Ishikawa (cell line): ENCODE data around the gene PDZD7.

ENCODE experiments used
- CEBPB ChIP-seq: IDR thresholded peaks from 2 replicates; pipeline ENCODE4 v1.6.1; 2012
- CREB1 ChIP-seq: IDR thresholded peaks from 2 replicates; pipeline ENCODE4 v1.6.1; 2012; ENCODE audit warnings: low read depth
- EGR1 ChIP-seq: IDR thresholded peaks from 2 replicates; pipeline ENCODE4 v1.6.1; 2012
- EP300 ChIP-seq: IDR thresholded peaks from 2 replicates; pipeline ENCODE4 v1.6.1; 2012; ENCODE audit warnings: borderline replicate concordance
- FOXM1 ChIP-seq: IDR thresholded peaks from 2 replicates; pipeline ENCODE4 v1.6.1; 2012; ENCODE audit warnings: low read depth, borderline replicate concordance
- NFIC ChIP-seq: IDR thresholded peaks from 2 replicates; pipeline ENCODE4 v1.6.1; 2012
- RAD21 ChIP-seq: IDR thresholded peaks from 2 replicates; pipeline ENCODE4 v1.6.1; 2012; ENCODE audit warnings: low read depth
- TAF1 ChIP-seq: IDR thresholded peaks from 2 replicates; pipeline ENCODE4 v1.6.1; 2012; ENCODE audit warnings: low read depth, mild to moderate bottlenecking
- TCF12 ChIP-seq: IDR thresholded peaks from 2 replicates; pipeline ENCODE4 v1.6.1; 2012; ENCODE audit warnings: low read depth
- TEAD4 ChIP-seq: IDR thresholded peaks from 2 replicates; pipeline ENCODE4 v1.6.1; 2012
- YY1 ChIP-seq: IDR thresholded peaks from 2 replicates; pipeline ENCODE4 v1.6.1; 2012; ENCODE audit warnings: low read depth
- ZBTB7A ChIP-seq: IDR thresholded peaks from 2 replicates; pipeline ENCODE4 v1.6.1; 2012; ENCODE audit warnings: low read depth
- TF ChIP-seq, protein P1 (sequence below): IDR thresholded peaks from 2 replicates; pipeline ENCODE4 v1.6.1; 2012
- TF ChIP-seq, protein P2 (sequence below): IDR thresholded peaks from 2 replicates; pipeline ENCODE4 v1.6.1; 2012
- TF ChIP-seq, protein P3 (sequence below): IDR thresholded peaks from 2 replicates; pipeline ENCODE4 v1.6.1; 2012; ENCODE audit warnings: low read depth, mild to moderate bottlenecking

The PDZD7 gene

DNA sequence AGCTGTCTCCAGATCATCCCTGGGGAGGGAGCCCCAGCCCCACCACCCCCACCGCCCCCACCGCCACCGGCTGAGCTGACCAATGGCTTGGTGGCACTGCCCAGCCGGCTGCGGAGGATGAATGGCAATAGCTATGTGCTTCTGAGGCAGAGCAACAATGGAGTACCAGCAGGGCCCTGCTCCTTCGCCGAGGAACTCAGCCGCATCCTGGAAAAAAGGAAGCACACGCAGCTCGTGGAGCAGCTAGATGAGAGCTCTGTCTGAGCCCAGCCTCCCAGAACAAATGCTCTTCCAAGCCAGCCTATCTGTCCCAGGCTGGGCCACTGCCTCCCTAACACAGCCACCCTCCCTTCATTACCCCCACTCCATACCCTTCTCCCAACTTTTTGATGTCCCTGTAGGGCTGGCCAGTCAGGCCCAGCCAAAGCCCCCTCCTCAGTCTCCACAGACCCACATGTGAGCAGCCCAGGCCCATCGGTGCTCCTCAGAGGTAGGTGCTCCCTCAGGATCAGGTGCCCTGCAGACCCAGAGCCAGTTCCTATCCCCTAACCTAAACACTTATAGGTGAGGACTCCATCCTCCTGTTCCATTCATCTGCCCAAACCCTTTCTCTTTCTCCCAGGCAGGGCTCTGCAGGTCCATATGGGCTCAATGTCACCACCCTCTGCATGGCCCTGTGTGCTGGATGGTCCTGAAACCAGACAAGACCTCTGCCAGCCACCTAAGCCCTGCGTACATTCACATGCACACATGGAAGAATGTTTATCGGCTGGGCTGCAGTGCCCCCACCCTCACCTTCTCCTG, 46.9 kb downstream of the PDZD7 start:
- TF ChIP-seq TCF12 (no peak), FOXM1 (no peak), TAF1 (no peak), CEBPB (no peak), YY1 (no peak), EP300 (no peak)
- TF ChIP-seq, protein P1, sequence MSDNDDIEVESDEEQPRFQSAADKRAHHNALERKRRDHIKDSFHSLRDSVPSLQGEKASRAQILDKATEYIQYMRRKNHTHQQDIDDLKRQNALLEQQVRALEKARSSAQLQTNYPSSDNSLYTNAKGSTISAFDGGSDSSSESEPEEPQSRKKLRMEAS = no peak
- TF ChIP-seq, protein P2, sequence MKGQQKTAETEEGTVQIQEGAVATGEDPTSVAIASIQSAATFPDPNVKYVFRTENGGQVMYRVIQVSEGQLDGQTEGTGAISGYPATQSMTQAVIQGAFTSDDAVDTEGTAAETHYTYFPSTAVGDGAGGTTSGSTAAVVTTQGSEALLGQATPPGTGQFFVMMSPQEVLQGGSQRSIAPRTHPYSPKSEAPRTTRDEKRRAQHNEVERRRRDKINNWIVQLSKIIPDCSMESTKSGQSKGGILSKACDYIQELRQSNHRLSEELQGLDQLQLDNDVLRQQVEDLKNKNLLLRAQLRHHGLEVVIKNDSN = no peak

DNA sequence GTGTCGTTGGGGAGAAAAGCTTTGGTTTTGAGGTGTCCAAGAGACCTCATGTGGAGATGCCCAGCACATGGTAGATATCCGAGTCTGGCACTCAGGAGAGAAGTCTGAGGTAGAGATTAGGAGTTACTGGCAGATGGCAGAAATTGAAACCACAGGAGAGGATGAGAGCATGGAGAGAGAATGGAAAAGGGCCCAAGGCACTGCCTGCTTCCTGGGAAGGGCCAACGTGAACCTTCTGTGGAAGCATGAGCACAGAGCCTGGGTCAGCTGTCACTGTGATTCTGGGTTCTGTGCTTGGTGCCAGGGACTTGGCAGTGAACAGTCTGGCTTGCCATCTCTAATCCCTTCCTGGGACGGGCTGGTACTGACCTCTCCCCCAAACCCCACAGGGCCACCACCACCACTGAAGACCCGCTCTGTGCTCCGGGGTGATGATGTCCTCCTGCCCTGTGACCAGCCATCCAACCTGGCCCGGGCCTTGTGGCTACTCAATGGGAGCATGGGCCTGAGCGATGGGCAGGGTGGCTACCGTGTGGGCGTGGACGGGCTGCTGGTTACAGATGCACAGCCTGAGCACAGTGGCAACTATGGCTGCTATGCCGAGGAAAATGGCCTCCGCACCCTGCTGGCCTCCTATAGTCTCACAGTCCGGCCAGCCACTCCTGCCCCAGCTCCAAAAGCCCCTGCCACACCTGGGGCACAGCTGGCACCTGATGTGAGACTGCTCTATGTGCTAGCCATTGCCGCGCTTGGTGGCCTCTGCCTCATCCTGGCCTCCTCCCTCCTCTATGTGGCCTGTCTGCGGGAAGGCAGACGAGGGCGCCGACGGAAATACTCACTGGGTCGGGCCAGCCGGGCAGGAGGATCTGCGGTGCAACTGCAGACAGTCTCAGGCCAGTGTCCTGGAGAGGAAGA, 47.8 kb downstream of the PDZD7 start:
- TF ChIP-seq RAD21 (no peak), TEAD4 (no peak), TCF12 (no peak), YY1 (no peak), EGR1 (no peak), NFIC (no peak), CEBPB (no peak), ZBTB7A (no peak), TAF1 (no peak), FOXM1 (no peak), EP300 (no peak), CREB1 (no peak)
- TF ChIP-seq, protein P2 = no peak
- TF ChIP-seq, protein P1 = no peak
- TF ChIP-seq, protein P3, sequence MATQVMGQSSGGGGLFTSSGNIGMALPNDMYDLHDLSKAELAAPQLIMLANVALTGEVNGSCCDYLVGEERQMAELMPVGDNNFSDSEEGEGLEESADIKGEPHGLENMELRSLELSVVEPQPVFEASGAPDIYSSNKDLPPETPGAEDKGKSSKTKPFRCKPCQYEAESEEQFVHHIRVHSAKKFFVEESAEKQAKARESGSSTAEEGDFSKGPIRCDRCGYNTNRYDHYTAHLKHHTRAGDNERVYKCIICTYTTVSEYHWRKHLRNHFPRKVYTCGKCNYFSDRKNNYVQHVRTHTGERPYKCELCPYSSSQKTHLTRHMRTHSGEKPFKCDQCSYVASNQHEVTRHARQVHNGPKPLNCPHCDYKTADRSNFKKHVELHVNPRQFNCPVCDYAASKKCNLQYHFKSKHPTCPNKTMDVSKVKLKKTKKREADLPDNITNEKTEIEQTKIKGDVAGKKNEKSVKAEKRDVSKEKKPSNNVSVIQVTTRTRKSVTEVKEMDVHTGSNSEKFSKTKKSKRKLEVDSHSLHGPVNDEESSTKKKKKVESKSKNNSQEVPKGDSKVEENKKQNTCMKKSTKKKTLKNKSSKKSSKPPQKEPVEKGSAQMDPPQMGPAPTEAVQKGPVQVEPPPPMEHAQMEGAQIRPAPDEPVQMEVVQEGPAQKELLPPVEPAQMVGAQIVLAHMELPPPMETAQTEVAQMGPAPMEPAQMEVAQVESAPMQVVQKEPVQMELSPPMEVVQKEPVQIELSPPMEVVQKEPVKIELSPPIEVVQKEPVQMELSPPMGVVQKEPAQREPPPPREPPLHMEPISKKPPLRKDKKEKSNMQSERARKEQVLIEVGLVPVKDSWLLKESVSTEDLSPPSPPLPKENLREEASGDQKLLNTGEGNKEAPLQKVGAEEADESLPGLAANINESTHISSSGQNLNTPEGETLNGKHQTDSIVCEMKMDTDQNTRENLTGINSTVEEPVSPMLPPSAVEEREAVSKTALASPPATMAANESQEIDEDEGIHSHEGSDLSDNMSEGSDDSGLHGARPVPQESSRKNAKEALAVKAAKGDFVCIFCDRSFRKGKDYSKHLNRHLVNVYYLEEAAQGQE = no peak

DNA sequence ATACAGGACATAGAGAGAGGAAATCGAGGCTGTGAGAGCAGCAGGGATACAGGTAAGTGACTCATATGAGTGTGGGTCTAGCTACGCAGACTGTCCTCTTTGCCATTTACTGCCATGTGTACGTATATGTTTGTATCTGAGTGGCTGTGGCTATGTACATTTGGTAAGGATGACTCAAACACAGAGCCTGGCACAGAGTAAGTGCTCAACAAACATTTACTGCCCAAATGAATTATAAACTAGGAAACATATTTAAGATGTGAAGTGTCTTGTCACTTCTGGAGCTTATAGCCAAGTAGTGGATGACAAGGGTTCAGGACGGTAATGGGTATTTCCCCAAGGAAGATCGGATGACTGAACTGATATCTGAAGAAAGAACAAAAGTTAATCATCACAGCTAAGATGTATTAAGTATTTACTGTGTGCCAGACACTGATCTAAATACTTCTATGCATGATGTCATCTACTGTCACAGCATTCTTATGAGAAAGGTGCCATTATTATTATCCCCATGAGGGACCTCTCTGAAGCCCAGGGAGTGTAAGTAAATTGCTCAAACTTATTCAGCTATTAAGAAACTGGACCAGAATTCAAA, 49.7 kb downstream of the PDZD7 start:
- TF ChIP-seq TAF1 (no peak), CREB1 (no peak), YY1 (no peak), CEBPB (no peak), NFIC (no peak), ZBTB7A (no peak)
- TF ChIP-seq, protein P2 = no peak

DNA sequence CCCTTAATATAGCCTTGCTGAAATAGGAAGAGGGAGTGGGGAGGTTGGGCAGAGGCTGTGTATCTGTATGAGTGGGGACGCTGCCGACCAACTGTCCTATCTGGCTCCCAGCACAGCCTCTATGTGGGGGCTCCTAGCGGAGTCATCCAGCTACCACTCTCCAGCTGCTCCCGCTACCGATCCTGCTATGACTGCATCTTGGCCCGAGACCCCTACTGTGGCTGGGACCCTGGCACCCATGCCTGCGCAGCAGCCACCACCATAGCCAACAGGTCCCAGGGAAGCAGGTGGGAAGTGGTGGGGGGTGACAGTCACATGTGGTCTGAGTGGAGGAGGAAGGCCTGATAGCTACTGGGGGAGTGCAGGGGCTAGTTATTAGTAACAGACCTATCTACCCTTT, 50.2 kb downstream of the PDZD7 start:
- TF ChIP-seq TCF12 = no peak
- no peak for TF ChIP-seq ZBTB7A
- TF ChIP-seq CREB1 = no peak
- no peak for TF ChIP-seq EGR1
- no peak for TF ChIP-seq YY1
- TF ChIP-seq, protein P1 = no peak
- no peak for TF ChIP-seq RAD21
- TF ChIP-seq EP300 = no peak
- TF ChIP-seq CEBPB = no peak
- TF ChIP-seq FOXM1 = no peak
- TF ChIP-seq, protein P2 = no peak
- TF ChIP-seq NFIC = no peak
- TF ChIP-seq TEAD4 = no peak
- TF ChIP-seq, protein P3 = no peak
- no peak for TF ChIP-seq TAF1
